Common myeloid progenitor, CD34-positive (primary cell): Measurements from ENCODE around the gene OTOF.

ENCODE experiments used
- CTCF ChIA-PET: fragments of 350-600 bp; sonication (Branson Sonifier 250); formaldehyde crosslinking; loops from one replicate; lab custom pipeline; 2021; ENCODE audit warnings: antibody characterized with exemption; lab: Charles Lee
- POLR2A ChIA-PET: fragments of 350-600 bp; sonication (Branson Sonifier 250); formaldehyde crosslinking; loops from one replicate; lab custom pipeline; 2021; ENCODE audit warnings: antibody characterized with exemption; lab: Charles Lee
- DNase-seq, 3 donors: peaks; one replicate each; pipeline versions ENCODE4 v3.0.0 to v3.0.0-alpha.2; 2013
- H3K27ac ChIP-seq, 2 experiments: 1 replicate in 1 of 2; 2 replicates in 1 of 2; pipeline ENCODE4 v1.7.0; 2013; ENCODE audit warnings: inconsistent platforms in 2 of 2, low read length in 2 of 2, mild to moderate bottlenecking in 2 of 2, low read depth in 1 of 2, moderate library complexity in 1 of 2; ENCODE audit not compliant: severe bottlenecking in 2 of 2, insufficient read depth in 1 of 2, poor library complexity in 1 of 2
- H3K27me3 ChIP-seq, 5 experiments: replicated peaks in 2 of 5; 1 replicate in 3 of 5; 2 replicates in 2 of 5; pipeline versions ENCODE4 v1.6.1 to v1.7.0; 2013; ENCODE audit warnings: low read length in 4 of 5, mild to moderate bottlenecking in 2 of 5, moderate library complexity in 2 of 5, inconsistent platforms in 1 of 5; ENCODE audit not compliant: insufficient read depth in 5 of 5, control insufficient read depth in 4 of 5
- H3K36me3 ChIP-seq, 4 experiments: 1 replicate in 2 of 4; 2 replicates in 2 of 4; pipeline versions ENCODE4 v1.6.1 to v1.7.0; 2013; ENCODE audit warnings: low read length in 3 of 4, control low read depth in 1 of 4, mild to moderate bottlenecking in 1 of 4; ENCODE audit not compliant: control insufficient read depth in 4 of 4, insufficient read depth in 4 of 4
- H3K4me1 ChIP-seq, 4 experiments: 1 replicate in 3 of 4; 2 replicates in 1 of 4; pipeline versions ENCODE4 v1.6.1 to v1.7.1; 2013; ENCODE audit warnings: low read length in 3 of 4, mild to moderate bottlenecking in 3 of 4, control low read depth in 1 of 4, inconsistent platforms in 1 of 4, moderate library complexity in 1 of 4; ENCODE audit not compliant: control insufficient read depth in 4 of 4, insufficient read depth in 4 of 4; ENCODE audit errors: control extremely low read depth in 1 of 4
- H3K4me3 ChIP-seq, 7 experiments: 1 replicate in 4 of 7; 2 replicates in 3 of 7; pipeline versions ENCODE4 v1.5.1 to v1.7.0; 2013; ENCODE audit warnings: mild to moderate bottlenecking in 7 of 7, low read length in 6 of 7, moderate library complexity in 6 of 7, inconsistent platforms in 2 of 7, low read depth in 2 of 7, control low read depth in 1 of 7; ENCODE audit not compliant: insufficient read depth in 4 of 7, control insufficient read depth in 1 of 7; ENCODE audit errors: extremely low read depth in 1 of 7
- H3K9me3 ChIP-seq, 5 experiments: 1 replicate in 4 of 5; 2 replicates in 1 of 5; pipeline versions ENCODE4 v1.6.1 to v1.7.1; 2013; ENCODE audit warnings: low read length in 4 of 5, mild to moderate bottlenecking in 2 of 5, inconsistent platforms in 1 of 5, low read depth in 1 of 5, moderate library complexity in 1 of 5; ENCODE audit not compliant: control insufficient read depth in 4 of 5, insufficient read depth in 2 of 5; ENCODE audit errors: control extremely low read depth in 1 of 5
- WGBS: methylation state at CpG from one replicate; pipeline ENCODE4 v1.1.5; 2013; ENCODE audit not compliant: insufficient coverage; 5-methylcytosine and 5-hydroxymethylcytosine counted together

The OTOF gene

GRCh38 chr2:26521054-26521912, 43.4 kb upstream of the OTOF start:
- peak; percentile 38 to 58 (median 51) for DNase-seq
- Histone ChIP-seq H3K27me3 (peaks cover 0 to 7% (median 0%) of the 10 kb centered on the region in 5 experiments), H3K4me3 (no peak overlapping the region), H3K27ac (no peak overlapping the region), H3K9me3 (no peaks in the 10 kb centered on the region), H3K4me1 (peaks cover 0 to 12% (median 9%) of the 10 kb centered on the region in 4 experiments), H3K36me3 (no peaks in the 10 kb centered on the region)
- 80% methylated on average over 11 of the region's 12 CpGs for WGBS
- POLR2A ChIA-PET, result no interaction called here
- CTCF ChIA-PET, result interaction anchor here (0.7 to 4.0 kb wide), 11 partner anchors 9 to 220 kb away, joined by 3 to 25 read pairs (median 4); no protein-coding TSS in a partner anchor

DNA sequence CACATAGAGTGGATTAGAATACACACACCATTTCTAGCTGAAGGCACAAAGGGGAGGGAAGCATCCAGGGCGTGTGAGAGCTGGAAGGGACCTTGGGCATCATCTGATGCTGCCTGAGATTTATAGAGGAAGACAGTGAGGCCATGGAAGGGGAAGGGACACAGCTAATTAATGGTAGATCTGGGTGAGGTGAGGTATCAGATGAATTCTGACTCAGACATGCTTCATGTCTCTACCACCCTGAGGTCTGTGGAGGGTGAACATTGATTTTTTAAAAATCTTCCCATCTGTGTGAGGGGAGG, 42.2 kb upstream of the OTOF start:
- Histone ChIP-seq H3K27me3 (peaks cover 0 to 7% (median 0%) of the 10 kb centered on the region in 5 experiments), H3K4me3 (no peak overlapping the region), H3K27ac (no peak overlapping the region), H3K36me3 (no peaks in the 10 kb centered on the region), H3K4me1 (peaks cover 0 to 12% (median 9%) of the 10 kb centered on the region in 4 experiments), H3K9me3 (no peaks in the 10 kb centered on the region)
- CTCF ChIA-PET, result interaction anchor here (0.8 to 4.0 kb wide), 9 partner anchors 10 to 221 kb away, joined by 3 to 25 read pairs (median 5); no protein-coding TSS in a partner anchor
- POLR2A ChIA-PET, result no interaction called here
- 63% methylated on average over 1 of the region's 1 CpG for WGBS
- DNase-seq, result no peak

DNA sequence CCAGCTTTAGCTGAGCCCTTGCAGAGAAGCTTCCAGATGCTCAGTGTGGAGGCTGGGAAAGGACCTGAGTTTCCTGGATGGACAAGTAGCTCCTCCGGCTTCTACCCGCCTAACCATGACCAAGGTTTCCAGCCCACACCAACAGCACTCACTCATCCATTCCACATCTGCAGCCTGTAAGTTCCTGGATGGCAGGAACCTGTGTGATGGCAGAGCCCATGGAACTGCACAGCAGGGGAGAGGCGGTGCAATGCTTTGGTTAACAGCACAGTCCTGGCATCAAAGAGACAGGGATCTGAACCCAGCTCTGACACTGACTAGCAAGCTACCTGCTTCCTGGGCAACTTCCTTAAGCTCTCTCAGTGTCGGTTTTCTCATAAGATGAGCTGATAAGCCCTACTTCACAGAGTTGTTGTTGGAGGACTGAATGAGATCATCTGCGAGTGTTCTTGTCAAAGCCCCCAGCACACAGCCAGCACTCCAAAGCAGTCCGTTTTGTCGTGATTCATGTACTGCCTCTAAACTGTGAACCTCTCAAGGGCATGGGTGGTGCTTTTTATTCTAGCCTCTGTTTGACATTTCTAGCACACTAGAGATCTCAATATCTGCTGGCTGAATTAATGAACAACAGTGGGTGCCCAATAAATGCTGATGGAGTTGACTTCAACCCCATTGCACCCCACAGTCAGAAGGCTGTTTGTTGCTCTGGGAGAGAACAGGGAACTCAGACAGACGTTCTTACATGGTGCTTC, 41.6 kb upstream of the OTOF start:
- H3K9me3 ChIP-seq, result no peaks in the 10 kb centered on the region
- H3K27me3 ChIP-seq, result peaks cover 0 to 7% (median 0%) of the 10 kb centered on the region in 5 experiments
- H3K27ac ChIP-seq, result no peak overlapping the region
- H3K36me3 ChIP-seq, result no peaks in the 10 kb centered on the region
- H3K4me1 ChIP-seq, result peaks cover 0 to 12% (median 9%) of the 10 kb centered on the region in 4 experiments
- H3K4me3 ChIP-seq, result no peak overlapping the region
- POLR2A ChIA-PET, result no interaction called here
- WGBS, result 43% methylated on average over 6 of the region's 8 CpGs
- DNase-seq, result peak in 2 of 3 donors; percentile 45 to 51
- CTCF ChIA-PET, result interaction anchor here (0.8 to 4.0 kb wide), 8 partner anchors 13 to 222 kb away, joined by 3 to 25 read pairs (median 4); no protein-coding TSS in a partner anchor

GRCh38 chr2:26516781-26517180, 38.9 kb upstream of the OTOF start:
- WGBS, result 95% methylated on average over 4 of the region's 11 CpGs
- Histone ChIP-seq H3K36me3 (no peaks in the 10 kb centered on the region), H3K4me1 (peaks cover 0 to 8% (median under 1%) of the 10 kb centered on the region in 4 experiments), H3K4me3 (no peak overlapping the region), H3K27me3 (peaks cover 0 to 7% (median 0%) of the 10 kb centered on the region in 5 experiments), H3K9me3 (no peaks in the 10 kb centered on the region), H3K27ac (no peak overlapping the region)
- CTCF ChIA-PET, result interaction anchor here (1.3 to 2.5 kb wide), 3 partner anchors 9 to 61 kb away, joined by 3 to 8 read pairs (median 5); no protein-coding TSS in a partner anchor
- DNase-seq, result no peak
- POLR2A ChIA-PET, result no interaction called here

DNA sequence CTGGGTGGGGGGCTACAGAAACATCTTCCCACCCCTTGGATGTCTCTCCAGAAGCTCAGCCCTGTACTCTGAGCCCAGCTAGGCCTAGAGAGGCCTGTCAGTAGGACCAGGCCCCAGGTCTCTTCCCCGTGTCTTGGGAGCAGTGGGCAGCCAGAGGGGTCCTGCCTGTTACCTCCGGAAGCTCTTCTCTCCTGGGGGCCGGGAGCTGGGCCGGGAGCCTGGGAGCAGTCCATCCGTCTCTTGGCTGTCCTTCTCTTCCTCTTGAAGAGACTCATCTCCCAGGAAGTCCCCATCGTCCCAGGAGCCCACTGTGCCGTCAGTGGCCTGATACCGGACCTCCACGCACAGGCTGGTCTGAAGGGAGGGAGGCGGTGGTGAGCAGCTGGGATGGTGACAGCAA, 38.3 kb upstream of the OTOF start:
- peaks cover 0 to 7% (median 0%) of the 10 kb centered on the region in 5 experiments for H3K27me3 ChIP-seq
- ChIA-PET POLR2A (no interaction called here), CTCF (interaction anchor here (1.6 to 2.5 kb wide), 2 partner anchors 14 to 62 kb away, joined by 5 to 8 read pairs; no protein-coding TSS in a partner anchor)
- DNase-seq, result no peak
- no peak overlapping the region for H3K27ac ChIP-seq
- H3K4me1 ChIP-seq, result peaks cover 0 to 8% (median under 1%) of the 10 kb centered on the region in 4 experiments
- H3K4me3 ChIP-seq, result no peak overlapping the region
- WGBS, result 100% methylated on average over 6 of the region's 10 CpGs
- no peaks in the 10 kb centered on the region for H3K36me3 ChIP-seq
- H3K9me3 ChIP-seq, result no peaks in the 10 kb centered on the region

GRCh38 chr2:26515771-26516170, 37.8 kb upstream of the OTOF start:
- 98% methylated on average over 4 of the region's 5 CpGs for WGBS
- CTCF ChIA-PET, result interaction anchor here (1.2 to 2.5 kb wide), 3 partner anchors 14 to 62 kb away, joined by 3 to 8 read pairs (median 5); no protein-coding TSS in a partner anchor
- peaks cover 0 to 7% (median 0%) of the 10 kb centered on the region in 5 experiments for H3K27me3 ChIP-seq

More at GRCh38 chr2:26515771-26516170, 37.8 kb upstream of the OTOF start:
- Histone ChIP-seq H3K27ac (no peak overlapping the region), H3K9me3 (no peaks in the 10 kb centered on the region), H3K36me3 (no peaks in the 10 kb centered on the region), H3K4me1 (peaks cover 0 to 8% (median under 1%) of the 10 kb centered on the region in 4 experiments), H3K4me3 (no peak overlapping the region)
- POLR2A ChIA-PET, result no interaction called here
- no peak for DNase-seq
